Activated CD8-positive, alpha-beta memory T cell treated with anti-CD3 and anti-CD28 coated beads for 4 hours (primary cell): ENCODE data around the gene CCDC152.
"Not testable (repeated sequence)": the region's sequence is repeated elsewhere in the genome, so short reads cannot be mapped to it uniquely, and the experiment has no call there.

Experiments
- DNase-seq, 2 donors: peaks; one replicate each; pipeline ENCODE4 v3.0.0-alpha.2; 2020; ENCODE audit warnings: low read depth in 2 of 2

Gene CCDC152

GRCh38 chr5:42812620-42813019 is 56.0 kb downstream of the CCDC152 start:
- DNase-seq: no peak

DNA sequence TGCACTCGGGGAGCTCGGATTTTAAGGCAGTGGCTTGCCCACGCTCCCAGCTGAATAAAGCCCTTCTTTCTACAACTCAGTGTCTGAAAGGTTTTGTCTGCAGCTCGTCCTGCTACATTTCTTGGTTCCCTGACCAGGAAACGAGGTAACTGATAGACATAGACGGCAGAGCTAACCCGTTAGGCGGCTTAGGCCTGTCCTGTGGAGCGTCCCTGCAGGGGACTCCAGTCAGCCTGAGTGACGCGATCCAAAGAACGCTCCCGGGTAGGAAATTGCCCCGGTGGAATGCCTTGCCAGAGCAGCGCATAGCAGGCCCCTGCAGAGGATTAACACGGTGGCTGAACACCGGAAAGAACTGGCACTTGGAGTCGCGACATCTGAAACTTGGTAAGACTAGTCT is 56.9 kb downstream of the CCDC152 start:
- DNase-seq: no peak

- DNase-seq: not testable (repeated sequence)
Measured at GRCh38 chr5:42816546-42816945, 59.9 kb downstream of the CCDC152 start.

- no peak for DNase-seq
Measured at GRCh38 chr5:42819745-42820144, 63.1 kb downstream of the CCDC152 start.

DNA sequence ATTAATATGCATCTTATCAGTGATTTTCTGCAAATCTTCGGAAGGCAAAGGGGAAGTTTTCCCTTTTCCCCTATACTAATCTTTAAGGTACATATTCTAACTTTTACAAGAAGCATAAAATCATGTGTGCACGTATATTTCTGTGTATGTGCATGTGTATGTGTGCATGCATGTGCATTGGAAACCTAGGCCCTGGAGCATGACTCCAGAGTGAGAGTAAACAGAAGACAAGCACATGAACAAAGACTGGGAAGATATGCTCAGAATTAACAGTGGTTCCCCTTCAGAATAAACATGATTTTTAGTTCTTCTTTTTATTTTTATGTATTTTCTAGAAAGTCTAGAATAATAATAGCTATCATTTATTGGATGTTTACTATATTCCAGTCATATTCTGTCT is 65.9 kb downstream of the CCDC152 start:
- DNase-seq: no peak

- no peak for DNase-seq
Measured at GRCh38 chr5:42824347-42824976, 67.8 kb downstream of the CCDC152 start.

- DNase-seq: no peak
Measured at GRCh38 chr5:42825422-42826148, 69.0 kb downstream of the CCDC152 start.

- DNase-seq: no peak
Measured at GRCh38 chr5:42826757-42827515, 70.3 kb downstream of the CCDC152 start.

- DNase-seq: no peak
Measured at GRCh38 chr5:42828671-42829070, 72.1 kb downstream of the CCDC152 start.

DNA sequence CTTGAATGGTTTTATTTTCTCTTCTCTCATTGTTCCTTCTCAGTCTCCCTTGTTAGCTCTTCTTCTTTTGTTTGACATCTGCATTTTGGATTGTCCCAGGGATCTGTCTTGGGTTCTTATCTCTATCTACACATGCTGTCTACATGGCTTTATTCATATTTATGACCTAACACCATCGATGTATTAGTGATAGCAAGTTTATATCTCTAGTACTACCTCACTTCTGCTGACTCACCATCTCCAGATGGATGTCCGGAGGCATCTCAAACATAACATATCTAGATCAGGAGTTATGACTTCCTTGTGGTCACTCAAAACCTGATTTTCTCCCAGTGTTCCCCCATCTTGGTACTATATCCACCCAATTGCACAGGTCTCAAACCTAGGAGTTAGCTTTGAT is 74.3 kb downstream of the CCDC152 start:
- no peak for DNase-seq

GRCh38 chr5:42832060-42832459 is 75.4 kb downstream of the CCDC152 start:
- no peak for DNase-seq

GRCh38 chr5:42836070-42836769 is 79.6 kb downstream of the CCDC152 start:
- no peak for DNase-seq

DNA sequence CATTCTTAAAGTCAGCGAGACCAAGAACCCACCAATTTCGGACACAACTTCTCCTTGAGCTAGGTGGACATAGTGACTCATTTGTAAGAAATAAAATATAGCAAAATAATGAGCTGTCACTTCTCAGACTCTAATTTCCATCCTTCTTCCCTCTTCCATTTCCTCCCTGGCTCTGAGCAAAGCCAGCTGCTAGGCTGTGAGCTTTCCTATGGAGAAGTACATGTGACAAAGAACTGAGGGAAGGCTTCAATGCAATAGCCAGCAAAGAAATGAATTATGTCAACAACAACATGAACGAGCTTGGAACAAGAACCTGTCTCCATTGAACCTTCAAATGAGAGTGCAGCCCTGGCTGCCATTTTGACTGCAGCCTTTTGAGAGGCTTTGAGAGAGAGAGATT is 81.0 kb downstream of the CCDC152 start:
- no peak for DNase-seq

- DNase-seq: no peak
Measured at GRCh38 chr5:42839196-42839595, 82.6 kb downstream of the CCDC152 start.

DNA sequence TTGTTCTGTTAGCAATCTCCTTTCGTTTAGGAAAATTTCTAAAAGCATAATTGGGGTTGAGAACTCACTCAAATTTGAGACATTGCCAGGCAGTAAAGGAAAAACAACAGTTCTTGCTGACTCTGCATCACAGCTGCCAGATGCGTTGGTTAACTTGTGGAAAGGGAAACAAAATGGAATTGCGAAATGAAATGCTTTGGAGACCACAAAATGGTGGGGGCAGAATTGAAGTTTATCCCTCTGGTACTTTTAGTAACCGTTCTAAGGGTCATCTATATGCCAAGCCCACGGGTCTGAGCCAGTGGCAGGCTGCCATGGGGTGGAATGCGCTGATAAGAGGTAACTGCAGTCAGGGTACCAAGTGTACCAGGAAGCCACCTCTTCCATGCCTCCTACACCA is 83.7 kb downstream of the CCDC152 start:
- DNase-seq: no peak

GRCh38 chr5:42840842-42841567 is 84.4 kb downstream of the CCDC152 start:
- DNase-seq: no peak

- DNase-seq: no peak
Measured at GRCh38 chr5:42842921-42843641, 86.5 kb downstream of the CCDC152 start.

GRCh38 chr5:42843675-42844292 is 87.2 kb downstream of the CCDC152 start:
- DNase-seq: no peak

DNA sequence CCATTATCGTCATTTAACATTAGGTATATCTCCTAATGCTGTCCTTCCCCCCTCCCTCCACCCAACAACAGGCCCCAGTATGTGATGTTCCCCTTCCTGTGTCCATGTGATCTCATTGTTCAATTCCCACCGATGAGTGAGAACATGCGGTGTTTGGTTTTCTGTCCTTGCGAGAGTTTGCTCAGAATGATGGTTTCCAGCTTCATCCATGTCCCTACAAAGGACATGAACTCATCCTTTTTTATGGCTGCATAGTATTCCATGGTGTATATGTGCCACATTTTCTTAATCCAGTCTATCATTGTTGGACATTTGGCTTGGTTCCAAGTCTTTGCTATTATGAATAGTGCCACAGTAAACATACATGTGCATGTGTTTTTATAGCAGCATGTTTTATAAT is 87.8 kb downstream of the CCDC152 start:
- not testable (repeated sequence) for DNase-seq

DNA sequence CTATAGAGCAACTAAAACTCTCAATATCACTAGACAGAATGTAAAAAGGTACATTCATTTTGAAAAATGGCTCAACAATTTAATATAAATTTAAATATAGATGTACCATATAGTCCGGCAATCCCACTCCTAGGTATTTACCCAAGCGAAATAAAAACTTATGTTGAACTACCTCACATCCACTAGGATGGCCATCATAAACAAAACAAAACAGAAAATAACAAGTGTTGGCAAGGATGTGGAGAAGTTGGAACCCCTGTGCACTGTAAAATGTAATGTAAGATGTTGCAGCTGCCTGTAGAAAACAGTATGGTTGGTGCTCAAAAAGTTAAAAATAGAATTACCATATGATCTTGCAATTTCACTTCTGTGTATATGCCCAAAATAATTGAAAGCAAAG is 91.9 kb downstream of the CCDC152 start:
- DNase-seq: no peak
